Measurements from ENCODE around the gene COPZ2. TPM values are rescaled to one million over a fixed set of nuclear protein-coding genes. Genes with fewer than 3 reads are reported as not detected.
"Not testable (repeated sequence)": the region's sequence is repeated elsewhere in the genome, so short reads cannot be mapped to it uniquely, and the experiment has no call there.

Gene COPZ2
- polyA plus RNA-seq, 1 experiment, result 122 TPM

DNA sequence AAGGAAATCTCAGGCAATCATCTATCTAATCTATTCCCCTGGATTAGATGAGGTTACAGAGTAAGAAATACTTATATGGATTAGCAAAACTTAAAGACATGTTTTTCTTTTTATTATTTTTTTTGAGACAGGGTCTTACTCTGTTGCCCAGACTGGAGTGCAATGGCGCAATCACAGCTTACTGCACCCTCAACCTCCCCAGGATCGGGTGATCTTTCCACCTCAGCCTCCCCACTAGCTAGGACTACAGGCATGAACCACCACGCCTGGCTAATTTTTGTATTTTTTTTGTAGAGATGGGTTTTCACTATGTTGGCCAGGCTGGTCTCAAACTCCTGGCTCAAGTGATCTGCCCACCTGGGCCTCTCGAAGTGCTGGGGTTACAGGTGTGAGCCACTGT, 7.3 kb upstream of the COPZ2 start:
- DNase-seq (ENCODE audit: low read depth, low spot score), result no peak
- Histone ChIP-seq H3K4me3 (ENCODE audit: low read depth, low read length) (no peak overlapping the region), H3K27me3 (ENCODE audit: control insufficient read depth, insufficient read depth, low read length) (no peaks in the 10 kb centered on the region), H3K27ac (ENCODE audit: low read depth, low read length) (no peak overlapping the region), H3K9me3 (ENCODE audit: control insufficient read depth, insufficient read depth, low read length) (no peaks in the 10 kb centered on the region; the same call in 1 of the 2 replicates)
- TF ChIP-seq CTCF (IDR thresholded peaks at IDR 0.05; ENCODE audit: low read depth, low read length), result no peak
- CTCF ChIA-PET, result interaction anchor here (0.7 kb wide), 1 partner anchor 35 kb away, joined by 9 read pairs; no protein-coding TSS in a partner anchor
- POLR2A ChIA-PET, result no interaction called here

GRCh38 chr17:48043176-48043575, 5.6 kb upstream of the COPZ2 start:
- Histone ChIP-seq H3K27me3 (ENCODE audit: control insufficient read depth, insufficient read depth, low read length) (no peaks in the 10 kb centered on the region), H3K27ac (ENCODE audit: low read depth, low read length) (no peak overlapping the region), H3K4me3 (ENCODE audit: low read depth, low read length) (no peak overlapping the region), H3K9me3 (ENCODE audit: control insufficient read depth, insufficient read depth, low read length) (no peaks in the 10 kb centered on the region; the same call in 1 of the 2 replicates)
- ChIA-PET POLR2A (no interaction called here), CTCF (interaction anchor here (0.9 to 1.6 kb wide), 3 partner anchors 17 to 89 kb away, joined by 3 to 10 read pairs (median 4); no protein-coding TSS in a partner anchor)
- TF ChIP-seq CTCF (IDR thresholded peaks at IDR 0.05; ENCODE audit: low read depth, low read length), result no peak
- DNase-seq (ENCODE audit: low read depth, low spot score), result no peak

- POLR2A ChIA-PET, result no interaction called here
- CTCF ChIA-PET, result interaction anchor here (1.0 kb wide), 1 partner anchor 13 kb away, joined by 3 read pairs; no protein-coding TSS in a partner anchor
- TF ChIP-seq CTCF (IDR thresholded peaks at IDR 0.05; ENCODE audit: low read depth, low read length), result no peak
- Histone ChIP-seq H3K9me3 (ENCODE audit: control insufficient read depth, insufficient read depth, low read length) (no peaks in the 10 kb centered on the region), H3K27me3 (ENCODE audit: control insufficient read depth, insufficient read depth, low read length) (no peaks in the 10 kb centered on the region), H3K27ac (ENCODE audit: low read depth, low read length) (no peak overlapping the region), H3K4me3 (ENCODE audit: low read depth, low read length) (no peak overlapping the region)
- DNase-seq (ENCODE audit: low read depth, low spot score), result no peak
Observed at GRCh38 chr17:48038687-48039086, 1.1 kb upstream of the COPZ2 start.

DNA sequence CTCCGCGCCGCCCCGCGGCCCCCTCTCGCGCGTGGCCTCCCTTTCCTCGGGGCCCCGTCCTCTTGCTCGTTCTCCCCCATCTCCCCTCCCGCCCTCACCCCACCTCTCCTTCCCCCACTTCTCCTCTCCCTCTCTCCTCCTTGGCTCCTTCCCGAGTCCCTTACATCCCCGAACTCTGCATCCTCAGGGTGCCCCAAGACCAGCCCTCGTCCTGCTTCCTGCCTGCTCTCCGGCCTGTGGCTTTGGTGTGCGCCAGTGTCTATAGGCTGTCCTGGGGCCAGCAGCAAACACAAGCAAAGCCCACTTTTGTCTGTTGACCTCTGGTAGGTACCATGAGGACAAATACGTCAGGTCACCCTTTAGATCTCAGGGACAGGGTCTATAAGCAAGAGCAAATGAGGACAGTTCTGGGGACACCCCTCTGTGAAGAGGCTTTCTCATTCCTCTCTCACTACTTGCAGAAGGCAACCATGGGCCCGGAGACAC, 284 bp upstream of the COPZ2 start:
- no peak for DNase-seq (ENCODE audit: low read depth, low spot score)
- H3K27me3 ChIP-seq (ENCODE audit: control insufficient read depth, insufficient read depth, low read length), result no peaks in the 10 kb centered on the region
- no peak overlapping the region for H3K27ac ChIP-seq (ENCODE audit: low read depth, low read length)
- POLR2A ChIA-PET, result interaction anchor here (2.5 kb wide), 1 partner anchor 12 kb away, joined by 9 read pairs; no protein-coding TSS in a partner anchor
- CTCF ChIA-PET, result interaction anchor here (0.6 to 1.0 kb wide), 2 partner anchors 11 to 13 kb away, joined by 3 read pairs; no protein-coding TSS in a partner anchor
- no peak for TF ChIP-seq CTCF (IDR thresholded peaks at IDR 0.05; ENCODE audit: low read depth, low read length)
- H3K4me3 ChIP-seq (ENCODE audit: low read depth, low read length), result peak overlapping the region; percentile 70
- H3K9me3 ChIP-seq (ENCODE audit: control insufficient read depth, insufficient read depth, low read length), result no peaks in the 10 kb centered on the region

DNA sequence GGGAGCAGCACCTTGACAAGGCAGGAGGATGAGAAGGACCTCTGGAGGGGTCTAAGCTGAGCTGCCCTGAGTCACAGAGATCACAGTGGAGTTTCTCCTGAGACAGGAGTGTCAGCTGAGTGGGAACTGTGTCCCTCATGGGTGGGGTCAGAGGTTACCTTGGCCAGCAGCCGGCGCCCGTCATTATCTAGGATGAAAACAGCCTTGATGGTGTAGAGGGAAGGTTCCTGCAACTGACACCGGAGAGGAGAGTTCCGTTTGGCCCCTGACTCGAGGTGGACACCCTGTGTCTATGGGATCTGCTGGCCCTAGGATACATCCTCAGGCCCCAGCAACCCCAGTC, 933 bp downstream of the COPZ2 start:
- Histone ChIP-seq H3K9me3 (ENCODE audit: control insufficient read depth, insufficient read depth, low read length) (no peaks in the 10 kb centered on the region), H3K27me3 (ENCODE audit: control insufficient read depth, insufficient read depth, low read length) (no peaks in the 10 kb centered on the region), H3K4me3 (ENCODE audit: low read depth, low read length) (peak overlapping the region; percentile 70), H3K27ac (ENCODE audit: low read depth, low read length) (peak overlapping the region; percentile 11)
- no peak for DNase-seq (ENCODE audit: low read depth, low spot score)
- ChIA-PET CTCF (interaction anchor here (1.7 to 3.2 kb wide), 5 partner anchors 11 to 65 kb away, joined by 6 to 28 read pairs (median 12); partner anchors contain the start of genes CDK5RAP3 and NFE2L1), POLR2A (interaction anchor here (1.8 to 2.5 kb wide), 2 partner anchors 11 to 12 kb away, joined by 9 read pairs; partner anchors contain the start of gene NFE2L1)
- TF ChIP-seq CTCF (IDR thresholded peaks at IDR 0.05; ENCODE audit: low read depth, low read length), result no peak

DNA sequence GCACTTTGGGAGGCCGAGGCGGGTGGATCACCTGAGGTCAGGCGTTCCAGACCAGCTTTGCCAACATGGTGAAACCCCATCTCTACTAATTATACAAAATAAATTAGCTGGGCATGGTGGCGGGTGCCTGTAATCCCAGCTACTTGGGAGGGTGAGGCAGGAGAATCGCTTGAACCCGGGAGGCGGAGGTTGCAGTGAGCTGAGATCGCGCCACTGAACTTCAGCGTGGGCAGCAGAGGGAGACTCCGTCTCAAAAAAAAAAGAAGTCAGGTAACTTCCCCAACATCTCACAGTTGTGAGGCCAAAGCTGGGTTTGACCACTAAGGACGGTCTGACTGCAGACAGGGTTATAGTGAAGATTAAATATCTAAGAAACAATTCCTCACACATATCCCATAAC, 2.9 kb downstream of the COPZ2 start:
- not testable (repeated sequence) for H3K27ac ChIP-seq (ENCODE audit: low read depth, low read length); DNase-seq (ENCODE audit: low read depth, low spot score); H3K4me3 ChIP-seq (ENCODE audit: low read depth, low read length); H3K9me3 ChIP-seq (ENCODE audit: control insufficient read depth, insufficient read depth, low read length); H3K27me3 ChIP-seq (ENCODE audit: control insufficient read depth, insufficient read depth, low read length)
- CTCF ChIA-PET, result interaction anchor here (0.8 to 3.2 kb wide), 5 partner anchors 8 to 584 kb away, joined by 3 to 16 read pairs (median 5); no protein-coding TSS in a partner anchor
- POLR2A ChIA-PET, result interaction anchor here (0.9 kb wide), 1 partner anchor 12 kb away, joined by 3 read pairs; no protein-coding TSS in a partner anchor
